GM18870 (cell line): Measurements from ENCODE around the gene PIF1.

Source experiments
- ATAC-seq: cut with Tn5 transposase; IDR thresholded peaks from one replicate; pipeline ENCODE4 v1.9.1; 2021; ENCODE audit warnings: moderate library complexity; ENCODE audit not compliant: unreplicated experiment

PIF1 gene, protein sequence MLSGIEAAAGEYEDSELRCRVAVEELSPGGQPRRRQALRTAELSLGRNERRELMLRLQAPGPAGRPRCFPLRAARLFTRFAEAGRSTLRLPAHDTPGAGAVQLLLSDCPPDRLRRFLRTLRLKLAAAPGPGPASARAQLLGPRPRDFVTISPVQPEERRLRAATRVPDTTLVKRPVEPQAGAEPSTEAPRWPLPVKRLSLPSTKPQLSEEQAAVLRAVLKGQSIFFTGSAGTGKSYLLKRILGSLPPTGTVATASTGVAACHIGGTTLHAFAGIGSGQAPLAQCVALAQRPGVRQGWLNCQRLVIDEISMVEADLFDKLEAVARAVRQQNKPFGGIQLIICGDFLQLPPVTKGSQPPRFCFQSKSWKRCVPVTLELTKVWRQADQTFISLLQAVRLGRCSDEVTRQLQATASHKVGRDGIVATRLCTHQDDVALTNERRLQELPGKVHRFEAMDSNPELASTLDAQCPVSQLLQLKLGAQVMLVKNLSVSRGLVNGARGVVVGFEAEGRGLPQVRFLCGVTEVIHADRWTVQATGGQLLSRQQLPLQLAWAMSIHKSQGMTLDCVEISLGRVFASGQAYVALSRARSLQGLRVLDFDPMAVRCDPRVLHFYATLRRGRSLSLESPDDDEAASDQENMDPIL

DNA sequence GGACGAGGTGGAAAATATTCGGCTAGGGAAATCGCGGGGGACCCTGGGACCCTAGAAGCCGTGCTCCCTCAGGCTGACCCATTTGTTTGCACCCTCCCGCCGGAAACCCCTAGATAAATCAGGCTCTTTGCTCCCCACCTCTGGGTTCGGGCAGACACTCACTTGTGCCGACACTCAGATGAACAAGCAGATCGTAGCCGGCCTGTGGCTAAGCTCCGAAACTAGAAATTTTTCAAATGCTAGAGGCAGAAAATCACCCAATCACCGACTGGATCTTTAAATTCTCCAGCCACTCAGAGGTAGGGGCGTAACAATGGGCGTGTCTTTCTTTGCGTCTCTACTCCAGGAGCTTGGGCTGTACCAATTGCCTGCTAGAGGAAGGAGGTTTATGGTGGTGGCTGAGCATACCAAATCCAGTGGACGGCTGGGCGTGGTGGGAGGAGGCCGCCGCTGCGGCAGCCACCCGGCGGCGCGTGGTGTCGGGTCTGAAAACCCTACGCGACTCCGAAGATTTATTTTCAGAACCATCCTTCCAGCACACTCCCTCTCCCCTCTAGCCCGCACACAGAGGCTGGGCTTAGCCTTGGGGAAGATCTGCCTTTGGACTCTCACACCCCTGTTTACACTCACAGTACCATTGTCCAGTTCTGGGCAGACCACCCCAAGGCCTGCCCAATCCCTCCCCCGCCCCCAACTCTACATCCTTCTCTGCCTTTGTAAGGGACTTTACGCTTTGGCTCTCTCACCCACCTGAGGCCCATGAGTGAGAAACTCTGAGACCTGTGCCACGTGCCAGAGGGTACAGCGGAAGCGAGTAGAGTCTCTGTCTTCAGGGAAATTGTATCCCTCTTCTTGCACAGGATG, at the start of gene PIF1:
TSS of gene PIF1 (minus strand) at position 217 of the 864 bp plus-strand sequence. CDS start 1,312 bp downstream, outside the sequence.
- peak; percentile 89 for ATAC-seq

DNA sequence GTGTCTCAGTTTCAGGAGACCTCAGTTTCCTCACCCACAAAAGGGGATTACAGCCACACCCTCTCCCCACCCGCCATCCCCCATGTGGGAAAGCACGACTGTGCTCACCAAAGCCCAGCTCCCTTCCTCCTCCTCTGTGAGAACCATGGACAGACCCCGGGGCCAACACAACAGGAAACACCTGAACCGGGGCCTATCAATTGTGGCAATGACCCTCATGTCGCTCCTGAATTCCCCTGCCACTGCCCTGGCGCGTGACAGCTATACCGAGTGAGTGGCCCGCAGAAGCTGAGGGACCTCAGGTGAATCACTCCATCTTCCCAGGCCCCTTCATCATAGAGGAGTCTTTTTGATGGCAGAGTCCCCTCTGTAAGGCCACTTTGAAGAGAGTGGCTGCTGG, 44.9 kb upstream of the PIF1 start:
- no peak for ATAC-seq

DNA sequence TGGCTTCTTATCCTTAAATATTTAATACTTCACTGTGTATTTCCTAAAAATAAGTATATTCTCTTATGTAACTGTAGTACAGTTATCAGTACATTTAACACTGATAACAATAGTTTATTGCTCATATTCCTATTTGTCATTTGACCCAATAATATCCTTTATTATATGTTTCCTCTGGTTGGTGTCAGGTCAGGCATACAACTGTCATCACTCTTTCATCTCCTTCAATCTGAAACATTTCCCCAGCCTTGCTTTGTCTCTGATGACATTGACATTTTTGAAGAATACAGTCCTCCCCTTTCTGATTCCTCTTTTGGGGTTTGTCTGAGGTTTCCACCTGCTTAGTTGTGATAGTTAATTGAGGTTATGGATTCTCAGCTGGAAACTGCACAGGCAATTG, 44.1 kb upstream of the PIF1 start:
- ATAC-seq = no peak

DNA sequence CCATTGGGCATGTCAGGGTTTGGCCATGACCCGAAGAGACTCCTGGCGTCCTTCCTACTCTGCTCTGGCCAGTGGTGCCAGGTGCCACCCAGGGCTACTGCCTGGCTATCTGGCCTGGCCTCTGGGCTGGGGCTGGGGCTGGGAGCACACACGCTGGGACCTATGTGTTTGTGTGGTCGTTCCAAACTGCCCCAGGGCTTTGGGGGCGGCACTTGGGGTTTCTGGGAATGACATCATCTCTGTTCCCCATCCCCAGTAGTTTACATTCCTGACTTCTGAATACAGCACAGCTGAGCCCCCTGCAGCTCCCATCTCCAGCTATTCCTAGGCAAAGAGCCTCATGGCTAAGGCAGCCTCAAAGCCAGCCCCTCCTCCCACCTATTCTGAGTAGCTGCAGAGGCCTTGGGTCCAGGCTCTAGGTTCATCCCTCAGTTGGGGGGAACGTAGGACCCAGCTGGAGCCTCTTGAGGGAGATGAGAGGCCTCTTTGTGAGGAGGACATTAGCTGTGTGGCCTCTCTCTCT, 40.6 kb upstream of the PIF1 start:
- ATAC-seq = no peak

DNA sequence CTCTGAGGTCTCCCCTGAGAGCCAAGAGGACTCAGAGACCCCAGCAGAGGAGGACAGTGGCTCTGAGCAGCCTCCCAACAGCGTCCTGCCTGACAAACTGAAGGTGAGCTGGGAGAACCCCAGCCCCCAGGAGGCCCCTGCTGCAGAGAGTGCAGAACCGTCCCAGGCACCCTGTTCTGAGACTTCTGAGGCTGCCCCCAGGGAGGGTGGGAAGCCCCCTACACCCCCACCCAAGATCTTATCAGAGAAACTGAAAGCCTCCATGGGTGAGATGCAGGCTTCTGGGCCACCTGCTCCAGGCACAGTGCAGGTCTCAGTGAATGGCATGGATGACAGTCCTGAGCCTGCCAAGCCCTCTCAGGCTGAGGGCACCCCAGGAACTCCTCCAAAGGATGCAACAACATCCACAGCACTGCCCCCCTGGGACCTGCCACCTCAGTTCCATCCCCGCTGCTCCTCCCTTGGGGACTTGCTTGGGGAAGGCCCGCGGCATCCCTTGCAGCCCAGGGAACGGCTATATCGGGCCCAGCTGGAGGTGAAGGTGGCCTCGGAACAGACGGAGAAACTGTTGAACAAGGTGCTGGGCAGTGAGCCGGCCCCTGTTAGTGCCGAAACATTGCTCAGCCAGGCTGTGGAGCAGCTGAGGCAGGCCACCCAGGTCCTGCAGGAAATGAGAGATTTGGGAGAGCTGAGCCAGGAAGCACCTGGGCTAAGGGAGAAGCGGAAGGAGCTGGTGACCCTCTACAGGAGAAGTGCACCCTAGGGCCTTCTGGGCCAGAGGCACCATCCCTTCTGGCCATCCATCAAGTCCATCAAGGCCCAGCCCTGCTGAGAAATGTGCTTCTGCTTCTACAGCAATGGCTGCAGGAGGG, 39.9 kb upstream of the PIF1 start:
- ATAC-seq = no peak

DNA sequence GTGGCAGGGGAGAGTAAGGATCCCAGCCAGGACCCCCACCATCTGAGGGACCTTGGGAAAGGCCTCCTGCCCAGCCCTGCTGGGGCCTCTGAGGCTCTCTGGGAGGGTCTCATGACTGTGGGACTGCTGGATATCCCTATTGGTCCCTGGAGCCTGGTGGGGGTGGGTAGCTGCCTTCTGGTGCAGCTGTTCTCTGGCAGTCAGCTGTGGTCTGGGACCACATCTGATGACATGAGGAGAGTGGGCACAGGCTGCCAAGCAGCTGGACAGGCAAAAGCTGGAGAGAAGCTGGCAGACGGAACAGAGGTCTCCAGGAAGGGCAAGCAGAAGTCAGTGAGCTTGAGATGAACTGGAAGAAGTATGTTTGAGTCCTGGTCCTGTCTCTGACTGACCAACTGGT, 38.6 kb upstream of the PIF1 start:
- no peak for ATAC-seq

DNA sequence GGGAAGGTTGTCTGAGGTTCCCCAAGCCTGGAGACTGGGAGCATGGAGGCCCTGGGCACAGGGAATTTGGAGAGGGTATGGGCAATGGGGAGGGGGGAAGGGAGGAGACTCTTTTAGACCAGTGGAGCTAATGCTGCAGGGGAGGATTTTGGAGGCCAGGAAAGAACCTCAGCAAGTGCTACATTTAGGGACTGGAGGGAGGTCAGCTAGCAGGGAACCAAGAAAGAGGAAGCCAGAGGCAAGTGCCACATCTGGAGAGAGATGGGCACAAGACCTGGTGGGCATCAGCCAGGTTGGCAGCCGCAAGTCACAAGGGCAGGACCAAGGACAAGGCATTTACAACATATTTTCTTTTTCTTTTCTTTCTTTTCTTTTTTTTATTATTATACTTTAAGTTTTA, 37.0 kb upstream of the PIF1 start:
- no peak for ATAC-seq

DNA sequence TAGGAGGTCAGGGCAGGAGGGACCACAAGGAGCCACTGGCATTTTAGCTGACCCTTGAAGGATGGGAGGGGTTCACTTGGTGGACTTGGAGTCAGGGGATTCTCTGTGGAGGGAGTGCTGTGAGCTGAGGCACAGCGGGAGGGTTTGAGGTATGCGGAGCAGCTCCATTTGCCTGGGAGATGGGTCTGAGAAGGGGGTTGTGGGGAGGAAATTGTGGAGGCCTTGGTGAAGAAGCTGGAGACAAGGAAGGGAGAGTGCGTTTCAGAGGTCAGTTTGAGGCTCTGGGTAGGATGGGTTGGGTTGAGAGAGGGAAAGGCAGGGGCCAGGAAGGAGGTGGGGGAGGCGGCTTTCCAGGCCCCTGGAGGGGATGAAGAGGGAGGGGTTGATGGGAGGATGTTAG, 36.5 kb upstream of the PIF1 start:
- ATAC-seq = no peak

DNA sequence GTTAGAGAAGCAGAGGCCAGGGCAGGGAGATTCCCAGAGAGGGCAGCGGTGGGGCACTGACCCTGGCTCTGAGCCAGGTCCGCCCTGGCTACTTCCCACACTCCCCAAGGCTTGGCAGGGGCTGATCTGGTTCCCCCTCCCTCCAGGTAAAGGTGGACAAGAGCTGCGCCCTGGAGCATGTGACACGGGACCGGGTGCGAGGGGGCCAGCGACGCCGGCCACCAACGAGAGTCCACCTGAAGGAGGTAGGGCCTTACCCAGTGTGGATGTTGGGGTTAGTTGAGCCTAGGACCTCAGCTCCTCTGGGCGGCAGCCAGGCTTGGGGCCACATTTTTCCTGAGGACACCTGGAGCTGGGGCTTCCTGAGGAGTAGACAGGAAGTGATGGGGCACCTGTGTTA, 35.9 kb upstream of the PIF1 start:
- ATAC-seq = no peak

DNA sequence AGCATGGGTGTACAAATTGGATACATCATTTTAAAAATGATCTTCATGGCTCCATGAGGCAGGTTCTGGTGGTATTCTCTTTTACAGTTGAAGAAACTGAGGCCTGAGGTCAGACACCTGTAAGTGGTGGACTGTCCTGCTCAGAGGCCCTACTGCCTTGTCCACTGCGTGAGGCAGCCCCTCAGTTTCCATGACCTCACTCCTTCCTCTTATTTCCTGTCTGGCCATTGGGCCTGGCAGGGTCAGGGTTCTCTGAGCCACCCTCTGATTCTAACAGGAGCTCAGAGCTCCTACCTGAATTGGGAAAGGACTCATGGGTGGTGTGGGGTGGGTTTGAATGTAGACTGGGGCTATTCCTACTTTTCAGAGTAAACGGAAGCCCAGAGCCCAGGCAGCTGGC, 33.8 kb upstream of the PIF1 start:
- no peak for ATAC-seq

DNA sequence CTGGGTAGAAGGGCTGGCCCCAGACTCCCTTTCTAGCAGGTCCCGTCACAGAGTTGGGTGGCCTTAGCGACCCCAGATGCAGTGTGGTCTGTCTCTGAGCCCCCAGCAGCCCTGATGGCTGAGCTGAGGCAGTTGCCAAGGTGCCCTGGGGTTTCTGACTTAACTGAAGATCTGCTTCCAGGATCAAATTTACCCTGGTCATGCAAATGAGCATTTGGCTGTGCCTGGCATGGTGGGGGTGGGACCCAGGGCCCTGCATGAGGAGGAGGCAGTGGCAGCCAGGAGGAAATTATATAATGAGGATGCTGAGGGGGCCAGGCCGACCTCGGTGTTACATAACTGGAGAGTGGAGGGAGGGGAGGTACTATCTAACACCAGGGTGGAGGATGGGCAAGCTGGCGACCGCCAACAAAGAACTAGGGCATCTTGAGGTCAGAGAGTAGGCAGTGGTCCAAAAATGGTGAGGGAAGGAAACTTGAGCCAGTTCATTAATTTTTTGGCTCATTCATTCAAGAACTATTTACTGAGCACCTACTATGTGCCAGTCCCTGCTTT, 32.7 kb upstream of the PIF1 start:
- no peak for ATAC-seq

DNA sequence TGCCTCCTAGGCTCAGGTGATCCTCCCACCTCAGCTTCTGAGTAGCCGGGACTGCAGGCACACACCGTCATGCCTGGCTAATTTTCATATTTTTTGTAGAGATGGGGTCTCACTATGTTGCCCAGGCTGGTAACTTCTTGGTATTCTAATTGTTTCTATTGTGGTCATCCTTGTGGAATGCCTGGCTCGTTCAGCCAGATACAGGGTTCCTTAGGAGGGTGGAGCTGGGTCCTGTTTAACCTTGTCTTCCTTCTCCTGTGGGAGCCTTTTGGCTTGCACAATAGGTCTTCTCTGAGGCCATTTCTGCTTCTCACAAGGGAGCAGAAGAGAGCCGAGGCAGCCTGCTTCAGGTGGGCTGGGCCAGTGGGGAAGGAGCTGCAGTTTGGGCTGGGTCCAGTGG, 32.0 kb upstream of the PIF1 start:
- ATAC-seq = no peak

DNA sequence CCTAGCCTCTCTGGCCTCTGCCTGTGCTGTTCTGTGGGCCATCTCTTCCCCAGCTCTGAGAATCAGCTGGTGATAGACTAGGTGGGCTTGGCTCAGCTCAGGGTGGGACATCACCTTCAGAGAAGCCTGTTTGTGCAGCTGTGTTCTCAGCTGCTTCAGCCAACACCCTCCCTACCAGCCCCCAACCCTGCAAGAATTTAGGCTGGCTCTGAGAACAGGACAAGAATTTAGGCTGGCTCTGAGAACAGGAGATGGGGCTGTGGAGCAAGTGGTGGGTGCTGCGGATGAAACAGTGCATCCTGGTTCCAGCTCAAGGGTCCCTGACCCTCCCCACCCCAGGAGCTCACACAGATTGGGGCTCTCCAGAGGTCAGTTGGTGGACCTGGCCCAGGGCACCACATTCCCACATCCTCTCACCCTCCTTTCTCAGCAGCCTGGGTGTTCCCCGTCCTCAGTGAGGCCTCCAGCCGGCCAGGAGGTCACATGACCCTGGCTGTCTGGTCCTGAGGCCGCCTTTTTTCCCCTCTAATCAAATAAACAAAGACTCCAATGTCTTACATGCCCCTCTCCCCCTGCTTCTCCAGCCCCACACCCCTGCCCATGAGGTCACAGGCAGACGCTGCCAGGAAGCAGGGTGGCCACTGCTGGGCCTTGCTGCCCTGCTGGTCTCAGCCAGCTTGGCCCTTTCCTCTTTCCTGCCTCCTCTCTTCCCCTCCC, 31.1 kb upstream of the PIF1 start:
- no peak for ATAC-seq

DNA sequence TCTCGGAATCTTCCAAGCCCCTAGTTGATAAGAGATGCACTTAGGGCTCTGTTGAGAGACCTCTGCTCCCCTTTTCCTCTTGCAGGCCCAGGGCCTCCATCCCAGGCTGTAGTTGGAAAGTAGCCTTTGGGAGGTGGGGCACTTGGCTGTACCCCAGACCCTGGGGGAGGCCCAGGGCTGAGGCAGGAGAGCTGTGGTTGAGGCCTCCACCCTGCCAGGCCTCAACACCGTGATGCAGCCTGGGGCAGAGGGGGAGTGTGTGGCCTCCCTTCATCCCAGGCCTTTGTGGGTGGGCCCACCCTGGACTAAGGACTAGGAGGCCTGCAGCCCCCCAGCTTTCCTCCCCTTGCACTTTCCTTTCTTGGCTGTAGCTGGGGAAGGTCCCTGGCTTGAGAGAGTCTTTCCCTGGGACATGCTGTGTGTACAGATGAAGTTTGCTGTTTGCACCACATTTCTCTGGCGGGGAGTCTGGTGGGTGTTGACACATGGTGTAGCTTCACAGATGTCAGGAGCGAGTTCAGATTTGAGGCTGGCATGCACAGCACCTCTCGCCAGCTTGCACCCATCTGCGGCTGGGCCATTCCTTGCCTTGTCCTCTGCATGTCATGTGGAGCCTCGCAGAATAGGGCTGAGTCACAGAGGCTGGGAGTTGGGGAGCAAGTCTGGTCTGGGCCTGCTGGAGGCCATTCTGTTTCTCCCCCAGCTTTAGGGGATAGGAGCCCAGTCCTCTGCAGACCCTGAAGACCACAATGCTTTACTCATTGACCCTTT, 29.9 kb upstream of the PIF1 start:
- no peak for ATAC-seq

DNA sequence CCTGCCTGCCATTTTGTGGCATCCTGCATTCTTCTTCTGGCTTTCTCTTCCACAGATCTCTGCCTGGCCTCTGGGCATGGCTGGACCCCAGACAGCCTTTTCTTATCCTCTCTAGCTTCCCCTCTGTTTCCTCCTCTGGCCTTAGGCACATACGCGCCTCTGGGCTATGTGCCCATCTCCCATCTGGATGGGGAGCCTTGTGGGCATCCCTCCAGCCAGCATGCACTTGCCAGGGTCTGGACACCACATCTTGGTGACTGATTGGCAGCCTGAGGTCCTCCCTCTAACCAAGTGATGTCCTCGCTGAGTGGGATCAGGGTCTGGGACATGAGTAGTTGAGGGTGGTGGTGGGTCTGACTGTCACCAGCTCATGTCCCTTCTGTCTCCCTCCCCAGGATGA, 29.1 kb upstream of the PIF1 start:
- no peak for ATAC-seq

DNA sequence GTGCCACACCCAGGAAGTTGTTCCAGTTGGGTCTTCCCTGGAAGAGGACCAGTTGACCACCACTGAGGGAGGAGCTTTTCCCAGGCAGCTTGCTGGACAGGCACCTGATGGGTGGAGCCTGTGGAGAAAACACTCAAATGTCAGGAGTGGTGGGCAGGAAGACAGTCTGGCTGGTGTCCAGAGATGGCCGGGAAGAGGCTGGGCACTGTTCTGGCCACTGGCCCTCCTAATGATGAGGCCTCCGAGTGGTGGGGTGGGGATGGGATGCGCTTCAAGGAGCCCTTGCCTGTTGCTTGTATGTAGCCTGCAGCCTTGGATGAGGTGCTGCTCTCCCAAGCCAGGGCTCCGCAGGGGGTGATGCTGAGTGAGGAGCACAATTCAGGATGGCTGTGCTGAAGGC, 28.6 kb upstream of the PIF1 start:
- no peak for ATAC-seq

DNA sequence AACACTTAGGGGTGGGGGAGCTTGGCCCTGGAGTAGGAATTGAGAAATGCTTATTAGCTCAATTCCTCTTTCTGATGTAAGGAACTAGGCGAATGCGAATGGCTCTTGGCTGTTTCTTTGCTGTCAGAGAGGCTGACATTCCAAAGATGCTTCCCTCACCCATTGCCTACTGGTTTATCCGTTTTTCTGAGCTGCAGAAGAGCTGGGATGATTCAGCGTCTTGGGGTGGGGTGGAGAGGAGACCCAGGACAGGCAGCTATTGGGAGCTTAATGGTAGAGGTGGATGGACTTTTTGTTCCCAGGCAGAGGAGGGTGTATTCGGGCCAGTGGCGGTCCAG, 26.0 kb upstream of the PIF1 start:
- ATAC-seq = no peak

DNA sequence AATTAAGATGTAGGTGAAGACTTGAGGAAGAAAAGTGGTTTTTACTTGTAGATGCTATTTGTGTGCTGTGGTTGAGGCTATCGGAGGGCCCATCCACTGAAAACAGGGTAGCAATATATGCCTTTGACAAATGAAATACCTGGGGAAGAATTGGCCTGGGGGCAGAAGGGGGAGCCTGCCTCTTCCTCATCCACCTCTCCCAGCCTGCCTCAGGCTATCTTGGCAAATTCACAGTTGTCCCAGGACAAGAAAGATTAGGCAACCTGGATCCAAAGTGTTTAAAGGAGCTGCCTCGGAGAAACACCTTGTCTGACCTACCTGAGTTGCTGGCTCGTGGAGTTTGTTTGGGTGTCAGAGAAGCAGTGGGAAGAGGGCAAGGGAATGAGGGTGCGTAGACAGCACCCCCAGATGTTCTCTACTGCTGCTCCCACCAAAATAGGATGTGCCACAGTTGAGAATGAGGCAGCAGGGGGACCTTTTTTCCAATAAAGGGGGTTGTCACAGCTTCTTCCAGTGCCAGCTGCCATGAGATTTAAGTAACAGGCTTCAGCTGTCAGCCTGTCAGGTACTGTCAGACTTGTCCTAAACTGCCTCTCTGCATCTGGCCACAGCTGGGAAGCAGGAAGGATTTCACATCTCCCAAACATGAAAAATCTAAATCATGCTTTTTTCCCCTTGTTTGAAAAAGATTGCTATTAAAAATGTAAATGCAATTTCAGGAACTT, 25.5 kb upstream of the PIF1 start:
- ATAC-seq = no peak
